Neural crest cell (in vitro differentiated cells): Measurements from ENCODE around the gene FAM50B. TPM values are rescaled to one million over a fixed set of nuclear protein-coding genes. Genes with fewer than 3 reads are reported as not detected.

Experiments used
- DNase-seq: peaks from one replicate; pipeline ENCODE4 v3.0.0; 2021; ENCODE audit warnings: low read depth, mixed read lengths, low spot score
- H3K27ac Mint-ChIP-seq: one replicate; pipeline ENCODE4 v1.8.0; 2021; ENCODE audit warnings: mild to moderate bottlenecking, mixed read lengths; ENCODE audit not compliant: unreplicated experiment
- H3K27me3 Mint-ChIP-seq: 2 replicates; pipeline ENCODE4 v1.8.0; 2021; ENCODE audit warnings: low read depth, mild to moderate bottlenecking, mixed read lengths
- H3K36me3 Mint-ChIP-seq: 2 replicates; pipeline ENCODE4 v1.8.0; 2021; ENCODE audit warnings: low read depth, mild to moderate bottlenecking, mixed read lengths
- H3K4me1 Mint-ChIP-seq: 2 replicates; pipeline ENCODE4 v1.8.0; 2021; ENCODE audit warnings: mixed read lengths
- H3K4me3 Mint-ChIP-seq: one replicate; pipeline ENCODE4 v1.8.0; 2021; ENCODE audit warnings: mild to moderate bottlenecking, mixed read lengths
- H3K9me3 Mint-ChIP-seq: 2 replicates; pipeline ENCODE4 v1.8.0; 2021; ENCODE audit warnings: mixed read lengths
- total RNA-seq: library from RNA; stranded (reverse); gene quantifications from 2 replicates; pipeline ENCODE4 v1.2.1, GENCODE V29; 2021
- TF ChIP-seq, protein P1 (sequence below): fragments of 200-600 bp; sonication (generic); conservative IDR thresholded peaks from 2 replicates; pipeline ENCODE4 v1.5.0; 2021; ENCODE audit warnings: antibody characterized with exemption, mild to moderate bottlenecking

FAM50B gene
- total RNA-seq, 1 donor from 2014 or later = 2.9 TPM

- Mint-ChIP-seq H3K4me1 (peaks cover 15% of the 10 kb centered on the region), H3K27ac (no peak overlapping the region), H3K27me3 (no peaks in the 10 kb centered on the region), H3K4me3 (no peak overlapping the region), H3K36me3 (no peaks in the 10 kb centered on the region), H3K9me3 (no peaks in the 10 kb centered on the region)
- DNase-seq = no peak
- TF ChIP-seq, protein P1, sequence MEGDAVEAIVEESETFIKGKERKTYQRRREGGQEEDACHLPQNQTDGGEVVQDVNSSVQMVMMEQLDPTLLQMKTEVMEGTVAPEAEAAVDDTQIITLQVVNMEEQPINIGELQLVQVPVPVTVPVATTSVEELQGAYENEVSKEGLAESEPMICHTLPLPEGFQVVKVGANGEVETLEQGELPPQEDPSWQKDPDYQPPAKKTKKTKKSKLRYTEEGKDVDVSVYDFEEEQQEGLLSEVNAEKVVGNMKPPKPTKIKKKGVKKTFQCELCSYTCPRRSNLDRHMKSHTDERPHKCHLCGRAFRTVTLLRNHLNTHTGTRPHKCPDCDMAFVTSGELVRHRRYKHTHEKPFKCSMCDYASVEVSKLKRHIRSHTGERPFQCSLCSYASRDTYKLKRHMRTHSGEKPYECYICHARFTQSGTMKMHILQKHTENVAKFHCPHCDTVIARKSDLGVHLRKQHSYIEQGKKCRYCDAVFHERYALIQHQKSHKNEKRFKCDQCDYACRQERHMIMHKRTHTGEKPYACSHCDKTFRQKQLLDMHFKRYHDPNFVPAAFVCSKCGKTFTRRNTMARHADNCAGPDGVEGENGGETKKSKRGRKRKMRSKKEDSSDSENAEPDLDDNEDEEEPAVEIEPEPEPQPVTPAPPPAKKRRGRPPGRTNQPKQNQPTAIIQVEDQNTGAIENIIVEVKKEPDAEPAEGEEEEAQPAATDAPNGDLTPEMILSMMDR = peak; percentile 43
These were observed 38.1 kb downstream of the FAM50B start for GRCh38 chr6:3887150-3887700.

- H3K9me3 Mint-ChIP-seq = no peaks in the 10 kb centered on the region
- no peaks in the 10 kb centered on the region for H3K36me3 Mint-ChIP-seq
- no peak for DNase-seq
- H3K27me3 Mint-ChIP-seq = no peaks in the 10 kb centered on the region
- H3K4me3 Mint-ChIP-seq = no peak overlapping the region
- H3K4me1 Mint-ChIP-seq = peaks cover 15% of the 10 kb centered on the region
- TF ChIP-seq, protein P1 = no peak
- H3K27ac Mint-ChIP-seq = no peak overlapping the region
These were observed 39.2 kb downstream of the FAM50B start for GRCh38 chr6:3888153-3888957.

GRCh38 chr6:3890047-3890446 lies 40.9 kb downstream of the FAM50B start:
- Mint-ChIP-seq H3K4me3 (no peak overlapping the region), H3K4me1 (no peaks in the 10 kb centered on the region), H3K36me3 (no peaks in the 10 kb centered on the region), H3K27me3 (no peaks in the 10 kb centered on the region), H3K27ac (no peak overlapping the region), H3K9me3 (no peaks in the 10 kb centered on the region)
- TF ChIP-seq, protein P1 = no peak
- no peak for DNase-seq

DNA sequence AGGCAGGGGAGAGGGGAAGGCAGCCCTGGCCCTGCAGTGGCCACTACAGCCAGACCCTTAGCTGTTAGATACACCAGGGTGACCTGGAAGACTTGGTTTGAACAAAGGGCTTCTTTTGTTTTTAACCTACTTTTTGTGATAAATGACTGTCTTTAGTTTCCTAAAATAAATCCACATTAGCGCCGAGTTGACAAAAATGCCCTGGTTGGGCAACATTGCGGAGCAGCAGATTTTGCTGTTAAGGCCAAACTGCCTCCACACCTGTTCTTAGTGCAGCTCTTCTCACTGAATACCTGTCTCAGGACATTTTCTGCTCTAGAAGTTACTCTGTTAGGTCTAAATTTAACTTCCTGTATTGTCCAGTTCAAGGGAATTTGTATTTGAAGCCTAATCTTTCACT lies 42.7 kb downstream of the FAM50B start:
- Mint-ChIP-seq H3K4me1 (no peaks in the 10 kb centered on the region), H3K27me3 (no peaks in the 10 kb centered on the region), H3K9me3 (no peaks in the 10 kb centered on the region), H3K4me3 (no peak overlapping the region), H3K27ac (no peak overlapping the region), H3K36me3 (no peaks in the 10 kb centered on the region)
- TF ChIP-seq, protein P1 = no peak
- no peak for DNase-seq

DNA sequence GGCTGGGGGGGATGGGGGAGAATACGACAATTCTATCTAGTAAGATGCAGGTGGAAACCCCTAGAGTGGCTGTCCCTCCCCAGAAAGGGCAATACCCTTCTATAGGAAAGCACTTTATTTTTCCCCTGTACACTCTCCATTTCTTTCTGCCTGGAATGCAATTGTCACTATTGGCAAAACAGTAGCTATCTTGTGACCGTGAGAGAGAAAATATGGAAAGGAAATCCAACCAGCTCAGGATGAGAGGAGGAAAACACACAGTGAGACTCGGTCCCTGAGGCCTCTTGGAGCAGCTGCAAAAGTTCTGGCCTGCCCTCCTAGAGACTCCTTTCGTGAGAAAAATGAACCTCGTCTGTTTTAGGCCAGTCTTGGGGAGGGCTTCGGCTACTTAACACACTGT lies 43.4 kb downstream of the FAM50B start:
- H3K36me3 Mint-ChIP-seq = no peaks in the 10 kb centered on the region
- H3K27me3 Mint-ChIP-seq = no peaks in the 10 kb centered on the region
- H3K4me1 Mint-ChIP-seq = no peaks in the 10 kb centered on the region
- no peak overlapping the region for H3K27ac Mint-ChIP-seq
- TF ChIP-seq, protein P1 = no peak
- H3K9me3 Mint-ChIP-seq = no peaks in the 10 kb centered on the region
- no peak overlapping the region for H3K4me3 Mint-ChIP-seq
- DNase-seq = no peak
